Measurements from ENCODE around the gene PTPRN2.
"Not testable (repeated sequence)": the region's sequence is repeated elsewhere in the genome, so short reads cannot be mapped to it uniquely, and the experiment has no call there.

The PTPRN2 gene

DNA sequence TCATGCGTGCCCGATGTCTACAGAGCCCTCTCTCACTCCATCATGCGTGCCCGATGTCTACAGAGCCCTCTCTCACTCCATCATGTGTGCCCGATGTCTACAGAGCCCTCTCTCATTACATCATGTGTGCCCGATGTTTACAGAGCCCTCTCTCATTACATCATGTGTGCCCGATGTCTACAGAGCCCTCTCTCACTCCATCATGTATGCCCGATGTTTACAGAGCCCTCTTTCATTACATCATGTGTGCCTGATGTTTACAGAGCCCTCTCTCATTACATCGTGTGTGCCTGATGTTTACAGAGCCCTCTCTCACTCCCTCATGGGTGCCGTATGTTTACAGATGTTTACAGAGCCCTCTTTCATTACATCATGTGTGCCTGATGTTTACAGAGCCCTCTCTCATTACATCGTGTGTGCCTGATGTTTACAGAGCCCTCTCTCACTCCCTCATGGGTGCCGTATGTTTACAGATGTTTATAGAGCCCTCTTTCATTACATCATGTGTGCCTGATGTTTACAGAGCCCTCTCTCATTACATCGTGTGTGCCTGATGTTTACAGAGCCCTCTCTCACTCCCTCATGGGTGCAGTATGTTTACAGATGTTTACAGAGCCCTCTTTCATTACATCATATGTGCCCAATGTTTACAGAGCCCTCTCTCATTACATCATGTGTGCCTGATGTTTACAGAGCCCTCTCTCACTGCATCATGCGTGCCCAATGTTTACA is 739.7 kb downstream of the PTPRN2 start:
- not testable (repeated sequence) for DNase-seq

- not testable (repeated sequence) for DNase-seq
Measured at GRCh38 chr7:157846746-157847145, 740.9 kb downstream of the PTPRN2 start.

- no peak for DNase-seq
Measured at GRCh38 chr7:157846271-157846670, 741.4 kb downstream of the PTPRN2 start.

DNA sequence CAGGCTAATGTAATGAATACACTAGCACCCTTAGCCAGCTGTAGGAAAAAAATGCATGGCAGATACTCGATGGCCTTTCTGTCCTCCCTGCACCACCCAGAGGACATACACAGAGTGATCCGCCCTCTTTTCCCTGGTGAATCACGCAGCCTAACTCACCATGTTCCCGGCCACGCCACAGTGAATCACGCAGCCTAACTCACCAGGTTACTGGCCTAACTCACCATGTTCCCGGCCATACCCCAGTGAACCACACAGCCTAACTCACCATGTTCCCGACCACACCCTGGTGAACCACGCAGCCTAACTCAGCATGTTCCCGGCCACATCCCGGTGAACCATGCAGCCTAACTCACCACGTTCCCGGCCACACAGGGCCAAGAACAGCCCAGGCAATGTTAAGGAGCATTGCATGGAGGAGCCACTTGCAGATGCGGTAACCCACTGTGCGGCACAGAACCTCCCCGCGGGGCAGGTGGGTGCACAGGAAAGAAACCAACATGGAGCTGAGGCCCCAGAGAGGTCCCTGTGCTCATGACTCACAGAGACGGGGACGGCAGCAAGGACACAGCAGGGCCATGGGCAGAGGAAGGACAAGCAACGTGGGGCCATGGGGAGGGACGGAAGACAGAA is 742.3 kb downstream of the PTPRN2 start:
- DNase-seq: no peak

DNA sequence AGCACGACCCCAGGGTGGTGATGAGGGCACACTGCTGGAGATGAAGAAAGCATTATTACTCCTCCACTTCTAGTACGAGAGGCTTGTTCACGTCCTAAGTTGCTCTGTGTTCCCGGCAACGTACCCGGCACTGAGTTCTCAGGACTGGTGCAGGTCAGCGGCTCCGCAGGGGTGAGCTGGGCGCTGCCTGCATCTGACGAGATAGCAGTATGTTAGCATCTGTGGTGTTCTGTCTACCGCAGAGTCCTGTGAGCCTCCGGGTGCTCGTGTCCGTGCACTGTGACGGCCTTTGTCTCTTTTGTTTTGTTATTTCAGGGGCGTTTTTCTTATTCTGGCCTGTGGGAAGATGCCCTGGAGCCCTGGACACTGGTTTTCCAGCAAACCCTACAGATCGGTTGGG is 743.0 kb downstream of the PTPRN2 start:
- no peak for DNase-seq

- no peak for DNase-seq
Measured at GRCh38 chr7:157844141-157844540, 743.5 kb downstream of the PTPRN2 start.

DNA sequence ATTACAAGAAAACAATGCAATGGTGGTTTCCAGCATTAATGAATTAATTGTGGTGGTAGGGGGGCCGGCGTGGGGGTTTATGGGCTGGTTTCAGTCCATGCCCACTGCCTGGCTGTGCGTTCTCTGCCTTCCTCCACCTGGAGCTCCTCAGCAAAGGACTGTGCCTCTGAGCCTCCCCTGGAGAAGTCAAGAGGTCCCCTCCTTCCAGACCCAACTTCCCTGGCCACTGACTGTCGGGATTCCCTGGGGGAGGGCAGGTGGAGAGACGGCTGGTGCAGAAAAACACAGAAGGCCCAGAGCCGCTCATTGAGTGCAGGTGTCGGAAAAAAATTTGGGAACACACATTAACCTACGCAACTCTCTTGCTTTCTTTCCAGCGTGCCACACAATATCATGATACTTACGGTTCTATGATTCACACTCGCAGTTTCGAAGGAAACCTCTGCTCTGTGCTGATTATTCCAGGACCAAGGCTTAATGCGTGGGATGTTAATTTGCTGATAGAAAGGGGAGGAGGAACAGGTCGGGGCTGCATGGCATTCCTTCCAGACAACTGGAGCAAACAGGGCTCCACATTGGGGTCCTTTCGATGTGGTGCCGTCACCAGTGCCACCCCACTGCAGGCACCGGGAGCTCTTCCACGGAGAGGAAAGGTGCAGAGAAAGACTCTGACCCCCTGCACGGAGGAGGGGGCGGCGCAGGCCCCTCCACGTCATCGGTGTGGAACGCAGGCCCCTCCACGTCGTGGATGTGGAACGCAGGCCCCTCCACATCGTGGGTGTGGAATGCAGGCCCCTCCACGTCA is 744.1 kb downstream of the PTPRN2 start:
- no peak for DNase-seq

DNA sequence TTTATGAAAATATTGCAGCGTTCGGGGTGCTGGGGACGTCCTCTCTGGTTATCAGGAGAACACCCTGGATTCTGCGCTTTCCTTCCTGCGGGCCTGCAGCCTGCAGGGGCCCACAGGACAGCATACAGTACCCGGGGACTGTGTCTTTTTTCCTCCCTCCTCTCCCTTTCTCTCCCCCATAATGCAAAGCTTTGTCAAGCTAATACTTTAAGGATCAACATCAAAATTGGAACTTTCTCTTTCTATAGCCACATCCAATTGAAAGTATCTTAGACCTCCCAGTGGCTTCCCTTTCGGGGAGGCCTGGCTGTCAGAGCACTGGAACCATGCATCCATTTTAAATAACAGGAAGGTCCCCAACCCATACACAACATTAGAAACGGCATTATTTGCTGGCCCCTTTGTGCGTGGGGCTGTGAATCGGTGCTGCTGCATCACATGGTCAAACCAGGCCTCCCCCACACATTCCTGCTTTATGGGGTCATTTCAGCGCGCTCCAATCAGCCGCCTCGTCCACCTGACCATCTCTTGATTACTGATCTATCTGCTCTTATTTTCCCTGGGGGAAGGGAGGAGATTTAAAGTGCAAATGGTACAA is 745.8 kb downstream of the PTPRN2 start:
- no peak for DNase-seq

GRCh38 chr7:157840914-157841772 is 746.5 kb downstream of the PTPRN2 start:
- DNase-seq: no peak

DNA sequence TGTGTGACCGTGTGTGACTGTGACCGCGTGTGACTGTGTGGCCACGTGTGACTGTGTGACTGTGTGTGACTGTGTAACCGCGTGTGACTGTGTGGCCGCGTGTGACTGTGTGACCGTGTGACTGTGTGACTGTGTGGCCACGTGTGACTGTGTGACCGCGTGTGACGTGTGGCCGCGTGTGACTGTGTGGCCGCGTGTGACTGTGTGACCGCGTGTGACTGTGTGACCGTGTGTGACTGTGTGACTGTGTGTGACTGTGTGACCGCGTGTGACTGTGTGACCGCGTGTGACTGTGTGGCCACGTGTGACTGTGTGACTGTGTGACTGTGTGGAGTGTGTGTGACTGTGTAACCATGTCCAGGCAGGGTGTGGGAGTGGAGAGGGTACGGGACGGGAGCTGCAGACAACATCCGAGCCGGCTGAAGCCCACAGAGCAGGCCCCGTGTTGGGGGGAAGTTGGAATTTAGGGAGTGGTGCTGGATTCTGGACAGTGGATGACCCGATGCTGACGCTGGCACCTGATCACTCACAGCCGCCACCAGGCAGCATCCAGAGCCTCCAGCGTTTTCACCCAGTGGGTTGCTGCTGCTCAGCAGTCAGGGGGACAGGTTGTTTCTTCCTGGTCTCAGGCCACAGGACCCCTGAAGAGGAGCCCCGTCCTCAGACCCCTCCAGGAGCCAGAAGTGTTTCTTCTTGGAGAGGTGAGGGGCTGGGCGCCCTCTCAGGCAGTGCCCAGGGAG is 747.3 kb downstream of the PTPRN2 start:
- no peak for DNase-seq

GRCh38 chr7:157839672-157840167 is 747.9 kb downstream of the PTPRN2 start:
- no peak for DNase-seq

- no peak for DNase-seq
Measured at GRCh38 chr7:157839226-157839625, 748.4 kb downstream of the PTPRN2 start.

DNA sequence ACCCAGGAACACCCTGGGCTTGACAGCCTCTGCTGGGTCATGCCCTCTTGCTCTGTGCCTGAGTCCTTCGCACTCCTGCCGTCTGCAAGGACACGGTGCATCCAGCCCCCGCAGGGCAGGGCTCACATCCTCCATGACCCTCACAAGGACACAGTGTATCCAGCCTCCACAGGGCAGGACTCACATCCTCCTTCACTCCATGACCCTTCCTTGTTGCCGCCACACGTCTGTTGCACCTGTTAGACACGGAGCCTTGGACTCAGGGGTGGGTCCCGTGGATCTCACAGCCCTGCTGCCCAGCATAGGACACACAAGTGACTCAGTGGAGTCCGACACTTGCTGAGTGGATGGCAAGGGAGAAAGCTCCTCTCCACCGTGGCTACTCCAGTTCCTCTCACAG is 750.1 kb downstream of the PTPRN2 start:
- DNase-seq: no peak

GRCh38 chr7:157837047-157837446 is 750.6 kb downstream of the PTPRN2 start:
- DNase-seq: no peak

DNA sequence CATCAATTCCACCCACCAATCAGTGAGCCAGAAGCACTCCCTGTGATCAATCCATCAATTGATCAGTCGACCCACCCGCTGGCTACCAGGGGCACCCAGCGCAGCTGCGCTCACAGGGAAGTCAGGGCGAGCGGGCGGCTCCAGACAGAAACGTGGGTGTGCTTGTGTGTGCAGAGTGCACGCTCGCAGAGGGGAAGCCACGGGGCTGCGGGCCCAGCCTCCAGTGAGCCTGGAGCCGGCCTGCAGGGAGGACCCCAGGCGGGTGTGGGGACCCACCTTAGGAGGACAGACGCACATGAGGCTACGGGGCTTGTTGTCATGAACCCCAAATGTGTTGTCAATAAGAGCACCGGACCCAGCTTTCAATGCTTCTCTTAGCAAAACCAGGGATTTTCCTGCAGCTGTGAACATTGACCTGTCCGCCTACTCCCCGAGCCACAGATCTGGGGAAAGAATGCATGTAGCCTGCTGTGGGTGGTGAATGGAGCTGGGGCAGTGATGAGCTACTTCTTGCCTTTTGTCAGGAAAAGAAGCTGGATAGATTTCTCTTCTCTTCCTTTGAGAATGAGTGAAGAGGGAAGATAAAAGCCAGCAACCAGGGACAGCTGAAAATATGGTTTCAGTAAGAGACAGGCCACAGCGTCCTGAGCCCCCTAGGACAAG is 753.0 kb downstream of the PTPRN2 start:
- no peak for DNase-seq

- DNase-seq: no peak
Measured at GRCh38 chr7:157832866-157833607, 754.6 kb downstream of the PTPRN2 start.

GRCh38 chr7:157832421-157832820 is 755.2 kb downstream of the PTPRN2 start:
- no peak for DNase-seq

DNA sequence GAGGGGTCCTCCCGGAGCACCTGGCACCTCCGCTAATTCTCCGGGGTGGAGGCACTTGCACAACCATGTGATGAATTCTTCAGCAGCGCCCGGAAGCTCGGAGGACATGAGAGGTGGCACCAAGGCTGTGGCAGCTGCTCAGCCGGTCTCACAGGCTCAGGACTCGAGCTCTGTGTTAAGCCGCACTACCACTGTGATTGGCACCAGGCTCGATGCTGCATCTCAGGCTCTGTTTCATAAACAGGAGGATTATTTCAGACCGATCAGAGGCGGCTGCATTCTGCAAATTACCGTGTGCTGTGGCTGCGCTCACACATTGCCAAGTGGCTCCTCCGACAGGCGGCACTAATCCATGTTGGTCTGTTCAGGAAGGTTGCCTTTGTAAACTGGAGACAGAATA is 755.6 kb downstream of the PTPRN2 start:
- no peak for DNase-seq

DNA sequence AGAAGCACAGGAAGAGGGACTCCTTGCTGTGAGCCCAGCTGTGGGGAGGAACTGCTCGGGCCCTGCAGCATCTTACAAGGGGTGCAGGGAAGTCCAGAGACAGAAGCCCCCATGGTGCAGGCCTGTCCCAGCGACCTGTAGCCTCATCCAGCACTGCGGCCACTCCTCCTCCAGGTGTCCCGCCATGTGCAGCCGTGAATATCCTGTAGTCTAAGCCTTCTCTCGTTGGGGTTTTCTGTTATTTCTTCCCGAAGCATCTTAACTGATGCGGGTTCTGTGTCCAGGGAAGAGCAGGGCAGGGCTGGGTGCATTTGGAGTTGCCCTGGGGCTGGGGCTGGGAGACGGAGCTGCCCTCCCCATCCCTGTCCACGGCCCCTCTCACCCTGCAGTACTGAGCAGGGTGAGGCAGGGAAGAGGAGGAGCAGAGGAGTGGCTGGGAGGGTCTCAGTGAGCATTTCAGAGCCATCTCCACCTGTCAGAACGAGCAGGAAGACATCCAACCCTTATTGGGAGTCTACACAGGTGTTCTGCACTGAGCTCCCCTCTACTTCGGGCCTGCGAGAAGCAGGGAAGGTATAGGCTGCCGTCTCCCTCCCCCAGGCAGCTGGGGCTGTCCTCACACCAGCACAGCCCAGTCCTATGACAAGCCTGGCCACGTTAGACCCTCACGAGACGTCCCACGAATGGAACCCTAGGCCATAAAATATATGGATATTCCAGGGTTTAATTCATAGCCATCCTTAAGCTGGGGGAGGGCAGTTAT is 756.3 kb downstream of the PTPRN2 start:
- no peak for DNase-seq
